HEK293T (cell line): ENCODE results near the gene TNS3.

Source experiments
- ARNT ChIP-seq: fragments of 450-650 bp; IDR thresholded peaks from 2 replicates; pipeline ENCODE4 v1.6.1; 2017; ENCODE audit warnings: mild to moderate bottlenecking
- BHLHE40 ChIP-seq: fragments of 450-650 bp; IDR thresholded peaks from 2 replicates; pipeline ENCODE4 v1.6.1; 2016; ENCODE audit warnings: mild to moderate bottlenecking, moderate library complexity, borderline replicate concordance
- CTBP1 ChIP-seq: fragments of 450-650 bp; IDR thresholded peaks from 2 replicates; pipeline ENCODE4 v1.6.1; 2016; ENCODE audit warnings: borderline replicate concordance
- FOXA1 ChIP-seq: fragments of 450-650 bp; IDR thresholded peaks from 2 replicates; pipeline ENCODE4 v1.6.1; 2016; ENCODE audit warnings: mild to moderate bottlenecking
- FOXK2 ChIP-seq: fragments of 450-650 bp; IDR thresholded peaks from 2 replicates; pipeline ENCODE4 v1.6.1; 2016; ENCODE audit warnings: mild to moderate bottlenecking
- FOXM1 ChIP-seq: fragments of 450-650 bp; IDR thresholded peaks from 2 replicates; pipeline ENCODE4 v1.6.1; 2017; ENCODE audit warnings: mild to moderate bottlenecking, borderline replicate concordance
- HDGF ChIP-seq: fragments of 450-650 bp; IDR thresholded peaks from 2 replicates; pipeline ENCODE4 v1.6.1; 2017; ENCODE audit warnings: antibody characterized with exemption, borderline replicate concordance
- LEF1 ChIP-seq: fragments of 450-650 bp; IDR thresholded peaks from 2 replicates; pipeline ENCODE4 v1.6.1; 2017; ENCODE audit warnings: mild to moderate bottlenecking, borderline replicate concordance
- NFRKB ChIP-seq: fragments of 450-650 bp; IDR thresholded peaks from 2 replicates; pipeline ENCODE4 v1.6.1; 2016; ENCODE audit warnings: mild to moderate bottlenecking, moderate library complexity
- SP1 ChIP-seq: fragments of 450-650 bp; IDR thresholded peaks from 2 replicates; pipeline ENCODE4 v1.6.1; 2017
- TARDBP ChIP-seq: fragments of 450-650 bp; IDR thresholded peaks from 2 replicates; pipeline ENCODE4 v1.6.1; 2016

GRCh38 chr7:47594406-47594805 is 12.5 kb upstream of the TNS3 start:
- no peak for TF ChIP-seq LEF1
- no peak for TF ChIP-seq HDGF
- TF ChIP-seq CTBP1, result no peak
- no peak for TF ChIP-seq FOXM1
- no peak for TF ChIP-seq TARDBP
- no peak for TF ChIP-seq FOXA1
- TF ChIP-seq SP1, result no peak
- no peak for TF ChIP-seq BHLHE40
- TF ChIP-seq FOXK2, result no peak
- no peak for TF ChIP-seq ARNT
- TF ChIP-seq NFRKB, result no peak
